ENCODE data around the gene RBM39.
"Not testable (repeated sequence)": the region's sequence is repeated elsewhere in the genome, so short reads cannot be mapped to it uniquely, and the experiment has no call there.

The RBM39 gene

GRCh38 chr20:35714127-35714526 is 27.9 kb downstream of the RBM39 start:
- Histone ChIP-seq H3K79me2 (ENCODE audit: low read length) (peaks cover 97% of the 10 kb centered on the region), H3K4me2 (ENCODE audit: low read depth, low read length) (no peak overlapping the region), H3K9ac (ENCODE audit: low read length) (no peak overlapping the region), H3K36me3 (replicated peaks; ENCODE audit: insufficient read depth, low read length) (peaks cover 39% of the 10 kb centered on the region), H3K4me1 (ENCODE audit: low read length) (no peaks in the 10 kb centered on the region; the same call in 1 of the 2 replicates), H3F3A (ENCODE audit: insufficient read depth, low read length) (peaks cover 26% of the 10 kb centered on the region), H3K4me3 (ENCODE audit: low read length) (no peak overlapping the region), H2AFZ (ENCODE audit: low read length) (no peak overlapping the region), H3K9me3 (replicated peaks; ENCODE audit: insufficient read depth, low read length) (no peaks in the 10 kb centered on the region), H4K20me1 (ENCODE audit: insufficient read depth, low read length) (peaks cover 61% of the 10 kb centered on the region), H3K27ac (ENCODE audit: low read length) (no peak overlapping the region), H3K27me3 (replicated peaks; ENCODE audit: insufficient read depth, low read length) (no peaks in the 10 kb centered on the region), H3K9me2 (replicated peaks; ENCODE audit: insufficient read depth, low read length) (no peaks in the 10 kb centered on the region)
- DNase-seq, result no peak
- TF ChIP-seq EZH2phosphoT487 (IDR thresholded peaks at IDR 0.05; ENCODE audit: low read length), result no peak

GRCh38 chr20:35713120-35713519 is 28.9 kb downstream of the RBM39 start:
- Histone ChIP-seq H3F3A (ENCODE audit: insufficient read depth, low read length) (peaks cover 26% of the 10 kb centered on the region), H3K36me3 (replicated peaks; ENCODE audit: insufficient read depth, low read length) (peaks cover 39% of the 10 kb centered on the region), H4K20me1 (ENCODE audit: insufficient read depth, low read length) (peaks cover 55% of the 10 kb centered on the region), H3K79me2 (ENCODE audit: low read length) (peaks cover 97% of the 10 kb centered on the region)
- not testable (repeated sequence) for H3K9me2 ChIP-seq (replicated peaks; ENCODE audit: insufficient read depth, low read length); H2AFZ ChIP-seq (ENCODE audit: low read length); H3K9ac ChIP-seq (ENCODE audit: low read length); H3K9me3 ChIP-seq (replicated peaks; ENCODE audit: insufficient read depth, low read length); H3K4me2 ChIP-seq (ENCODE audit: low read depth, low read length); H3K27me3 ChIP-seq (replicated peaks; ENCODE audit: insufficient read depth, low read length); DNase-seq; H3K4me1 ChIP-seq (ENCODE audit: low read length); H3K27ac ChIP-seq (ENCODE audit: low read length); H3K4me3 ChIP-seq (ENCODE audit: low read length)

GRCh38 chr20:35711588-35712209 is 30.4 kb downstream of the RBM39 start:
- H2AFZ ChIP-seq (ENCODE audit: low read length), result no peak overlapping the region
- H3K4me3 ChIP-seq (ENCODE audit: low read length), result no peak overlapping the region
- H3K9me2 ChIP-seq (replicated peaks; ENCODE audit: insufficient read depth, low read length), result no peaks in the 10 kb centered on the region
- H3K79me2 ChIP-seq (ENCODE audit: low read length), result peaks cover 94% of the 10 kb centered on the region
- H3K36me3 ChIP-seq (replicated peaks; ENCODE audit: insufficient read depth, low read length), result peaks cover 39% of the 10 kb centered on the region
- no peak overlapping the region for H3K4me2 ChIP-seq (ENCODE audit: low read depth, low read length)
- H3K9me3 ChIP-seq (replicated peaks; ENCODE audit: insufficient read depth, low read length), result no peaks in the 10 kb centered on the region
- TF ChIP-seq EZH2 (optimal IDR thresholded peaks at IDR 0.05; ENCODE audit: low read depth, low read length), result no peak
- TF ChIP-seq EZH2phosphoT487 (IDR thresholded peaks at IDR 0.05; ENCODE audit: low read length), result no peak
- TF ChIP-seq CTCF (IDR thresholded peaks at IDR 0.05; ENCODE audit: low read length), result no peak
- H3K27me3 ChIP-seq (replicated peaks; ENCODE audit: insufficient read depth, low read length), result no peaks in the 10 kb centered on the region
- H3F3A ChIP-seq (ENCODE audit: insufficient read depth, low read length), result peaks cover 21% of the 10 kb centered on the region
- DNase-seq, result no peak
- no peak overlapping the region for H3K27ac ChIP-seq (ENCODE audit: low read length)
- no peak overlapping the region for H3K9ac ChIP-seq (ENCODE audit: low read length)
- H4K20me1 ChIP-seq (ENCODE audit: insufficient read depth, low read length), result peaks cover 45% of the 10 kb centered on the region
- H3K4me1 ChIP-seq (ENCODE audit: low read length), result no peaks in the 10 kb centered on the region; the same call in 1 of the 2 replicates

- H3K36me3 ChIP-seq (replicated peaks; ENCODE audit: insufficient read depth, low read length), result peaks cover 45% of the 10 kb centered on the region
Measured at GRCh38 chr20:35710884-35711587, 31.0 kb downstream of the RBM39 start.

More at GRCh38 chr20:35710884-35711587, 31.0 kb downstream of the RBM39 start:
- Histone ChIP-seq H4K20me1 (ENCODE audit: insufficient read depth, low read length) (peaks cover 45% of the 10 kb centered on the region), H3K4me3 (ENCODE audit: low read length) (no peak overlapping the region), H3K4me1 (ENCODE audit: low read length) (no peaks in the 10 kb centered on the region; the same call in 1 of the 2 replicates), H3K9ac (ENCODE audit: low read length) (no peak overlapping the region), H3K9me3 (replicated peaks; ENCODE audit: insufficient read depth, low read length) (no peaks in the 10 kb centered on the region), H3K4me2 (ENCODE audit: low read depth, low read length) (no peak overlapping the region), H3K9me2 (replicated peaks; ENCODE audit: insufficient read depth, low read length) (no peaks in the 10 kb centered on the region), H3K27ac (ENCODE audit: low read length) (no peak overlapping the region), H3K79me2 (ENCODE audit: low read length) (peaks cover 94% of the 10 kb centered on the region), H3F3A (ENCODE audit: insufficient read depth, low read length) (peaks cover 21% of the 10 kb centered on the region), H2AFZ (ENCODE audit: low read length) (no peak overlapping the region), H3K27me3 (replicated peaks; ENCODE audit: insufficient read depth, low read length) (no peaks in the 10 kb centered on the region)
- TF ChIP-seq CTCF (IDR thresholded peaks at IDR 0.05; ENCODE audit: low read length) (no peak), EZH2phosphoT487 (IDR thresholded peaks at IDR 0.05; ENCODE audit: low read length) (no peak), EZH2 (optimal IDR thresholded peaks at IDR 0.05; ENCODE audit: low read depth, low read length) (no peak)
- no peak for DNase-seq
